Measurements from ENCODE around the gene PRDM16.

The PRDM16 gene

DNA sequence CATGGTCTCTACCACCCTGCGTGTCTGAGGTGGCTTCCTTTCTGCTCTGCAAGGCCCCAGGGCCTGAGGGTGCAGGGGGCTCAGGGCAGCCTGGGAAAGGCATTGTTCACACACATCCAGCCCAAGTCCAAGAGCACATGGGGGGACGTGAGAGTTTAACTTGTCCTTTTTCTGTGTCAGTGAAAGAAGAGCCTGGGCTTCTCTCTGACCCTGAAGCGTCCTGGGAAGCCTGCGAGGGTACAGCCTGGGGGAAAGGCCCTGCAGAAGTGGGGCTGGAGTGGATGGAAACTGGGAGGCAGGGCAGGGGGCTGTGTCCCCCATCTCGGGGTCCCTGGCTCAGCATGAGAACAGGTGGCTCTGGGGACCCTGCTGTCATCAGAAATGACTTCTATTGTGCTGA, 181.6 kb downstream of the PRDM16 start:
- no peak for DNase-seq

GRCh38 chr1:3251099-3251806, 182.2 kb downstream of the PRDM16 start:
- no peak for DNase-seq

- no peak for DNase-seq
These were observed 182.9 kb downstream of the PRDM16 start for GRCh38 chr1:3251807-3252428.

- DNase-seq: no peak
These were observed 186.7 kb downstream of the PRDM16 start for GRCh38 chr1:3255680-3256079.

DNA sequence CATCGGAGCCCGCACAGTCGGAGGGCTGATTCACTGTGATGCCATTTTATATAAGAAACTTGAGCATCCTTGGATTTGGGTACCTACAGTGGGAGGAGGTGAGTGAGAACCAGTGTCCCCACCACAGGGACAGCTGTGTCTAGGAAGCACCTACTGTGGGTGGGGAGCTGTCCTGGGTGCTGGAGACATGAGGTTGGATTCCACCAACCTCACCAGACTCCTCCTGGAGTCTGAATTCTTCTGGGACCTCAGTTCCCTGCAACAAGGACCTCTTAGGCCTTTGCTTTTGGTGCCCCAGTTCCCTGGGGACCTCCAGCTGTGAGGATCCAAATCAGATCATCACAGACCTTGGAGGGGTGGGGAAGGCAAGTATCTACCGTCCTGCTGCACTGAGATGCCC, 188.8 kb downstream of the PRDM16 start:
- no peak for DNase-seq

GRCh38 chr1:3258386-3259003, 189.5 kb downstream of the PRDM16 start:
- no peak for DNase-seq

GRCh38 chr1:3259020-3259419, 190.0 kb downstream of the PRDM16 start:
- DNase-seq: no peak

- no peak for DNase-seq
These were observed 192.3 kb downstream of the PRDM16 start for GRCh38 chr1:3261007-3261968.

DNA sequence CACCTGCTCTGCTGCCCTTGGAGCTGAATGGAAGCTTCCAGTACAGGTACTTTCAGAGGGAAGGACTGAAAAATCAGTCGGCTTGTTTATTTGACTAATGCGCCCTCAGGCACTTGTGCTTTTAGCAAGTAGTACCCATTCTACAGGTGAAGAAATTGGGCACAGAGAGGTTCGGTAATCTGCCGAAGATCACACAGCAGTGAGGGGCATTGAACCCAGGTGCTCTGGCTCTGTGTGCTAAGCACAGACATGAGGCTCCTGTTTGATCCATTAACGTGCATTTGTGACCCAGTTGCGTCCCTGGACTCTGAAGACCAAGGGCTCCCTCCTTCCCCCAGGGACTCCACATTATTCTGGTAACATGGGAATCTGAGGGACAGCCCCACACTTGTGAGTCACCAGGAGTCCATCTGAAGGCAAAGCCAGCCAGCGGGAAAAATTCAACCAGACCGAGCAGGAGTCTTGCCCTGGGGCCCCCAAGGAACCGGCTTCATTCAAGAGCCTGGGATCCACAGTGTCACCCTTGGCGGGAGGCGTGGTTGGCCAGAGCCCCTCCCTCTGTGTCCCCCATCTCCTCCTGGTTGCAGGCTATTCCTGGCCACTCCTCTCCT, 193.1 kb downstream of the PRDM16 start:
- no peak for DNase-seq

GRCh38 chr1:3262681-3263286, 193.8 kb downstream of the PRDM16 start:
- DNase-seq: no peak

DNA sequence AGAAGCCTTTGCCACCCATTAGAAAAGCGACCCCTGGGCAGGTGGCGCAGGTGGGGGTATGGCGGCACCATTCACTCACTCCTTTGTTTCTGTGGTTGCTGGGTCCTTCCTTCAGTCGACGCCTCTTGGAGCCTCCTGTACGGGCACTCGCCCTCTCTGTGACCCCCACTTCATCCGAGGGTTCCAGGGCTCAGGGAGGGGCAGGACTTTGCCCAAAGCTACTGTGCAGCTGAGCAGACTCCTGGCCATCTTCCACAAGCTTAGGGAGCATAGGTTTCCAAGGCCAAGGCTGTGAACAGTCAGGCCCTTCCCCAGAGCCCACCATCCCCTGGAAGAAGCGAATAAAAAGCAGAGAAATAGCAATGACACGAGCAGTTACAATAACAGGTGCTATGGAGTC, 194.8 kb downstream of the PRDM16 start:
- DNase-seq: no peak

- no peak for DNase-seq
These were observed 195.5 kb downstream of the PRDM16 start for GRCh38 chr1:3264456-3264855.

DNA sequence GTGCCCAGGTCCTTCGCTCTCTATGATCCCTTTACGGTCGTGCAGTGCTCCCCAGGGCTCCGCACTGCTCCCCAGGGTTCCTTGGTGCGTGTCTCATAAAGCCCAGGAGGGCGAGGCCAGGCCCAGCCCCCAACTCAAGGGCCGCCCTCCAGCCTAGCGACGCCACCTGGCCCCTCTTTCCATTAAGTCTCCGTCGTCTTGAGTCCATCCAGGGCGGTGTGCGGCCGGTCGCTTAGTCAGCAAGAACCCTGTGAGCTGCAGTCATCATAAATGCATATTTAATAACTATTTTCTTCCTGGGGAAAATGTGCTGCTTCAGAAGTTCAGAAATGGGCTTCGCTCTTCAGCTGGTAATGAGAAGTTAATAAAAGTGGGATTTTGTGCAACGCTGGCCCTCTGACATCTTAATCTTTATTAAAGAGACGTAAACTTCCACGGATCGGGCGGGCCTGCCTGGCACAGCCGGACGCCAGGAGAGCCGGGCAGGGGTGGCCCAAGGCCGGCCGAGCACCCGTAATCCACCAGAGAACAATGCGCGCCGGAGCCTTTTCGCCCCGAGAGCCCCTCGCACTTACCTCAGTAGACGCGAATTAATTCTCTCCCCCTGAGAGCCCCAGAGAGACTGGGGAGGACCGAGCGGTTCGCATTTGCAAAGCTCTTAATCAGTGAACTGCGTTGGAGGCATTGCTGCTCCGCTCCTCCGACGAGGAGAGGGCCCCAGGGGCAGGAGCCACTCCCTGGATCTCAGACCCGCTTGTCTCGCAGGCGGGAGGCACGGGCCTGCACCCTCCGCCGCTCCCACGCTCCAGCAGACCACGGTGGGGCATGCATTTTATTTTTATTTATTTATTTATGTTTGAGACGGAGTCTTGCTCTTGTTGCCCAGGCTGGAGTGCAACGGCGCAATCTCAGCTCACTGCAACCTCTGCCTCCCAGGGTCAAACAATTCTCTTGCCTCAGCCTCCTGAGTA, 197.1 kb downstream of the PRDM16 start:
- DNase-seq: no peak

DNA sequence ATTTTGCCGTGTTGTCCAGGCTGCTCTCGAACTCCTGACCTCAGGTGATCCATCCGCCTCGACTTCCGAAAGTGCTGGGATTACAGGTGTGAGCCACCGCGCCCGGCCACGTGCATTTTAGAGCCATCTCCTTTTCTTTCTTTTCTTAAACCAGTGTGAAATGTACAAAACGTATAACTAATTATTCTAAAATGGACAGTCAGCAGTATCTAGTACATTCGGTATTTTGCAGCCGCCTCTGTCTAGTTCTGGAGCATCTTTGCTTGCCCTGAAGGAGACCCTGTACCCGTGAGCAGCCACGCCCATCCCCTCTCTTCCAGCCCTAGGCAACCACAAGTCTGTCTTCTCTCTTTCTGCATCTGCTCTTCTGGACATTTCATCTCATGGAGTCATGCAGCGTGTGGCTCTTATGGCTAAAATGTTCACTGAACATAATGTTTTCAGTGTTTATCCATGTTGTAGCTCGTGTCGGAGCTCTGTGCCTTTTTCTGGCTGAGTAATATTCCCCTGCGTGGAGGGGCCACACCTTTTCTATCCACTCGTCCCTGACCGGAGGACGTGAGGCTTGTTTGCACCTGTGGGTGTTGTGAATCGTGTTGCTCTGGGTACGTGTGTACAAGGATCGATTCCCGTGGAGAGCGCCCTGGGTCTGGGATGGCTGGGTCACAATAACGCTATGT, 198.0 kb downstream of the PRDM16 start:
- no peak for DNase-seq

- DNase-seq: no peak
These were observed 198.7 kb downstream of the PRDM16 start for GRCh38 chr1:3267550-3268270.

GRCh38 chr1:3268281-3268680, 199.3 kb downstream of the PRDM16 start:
- DNase-seq: no peak

GRCh38 chr1:3270403-3271245, 201.6 kb downstream of the PRDM16 start:
- DNase-seq: no peak

DNA sequence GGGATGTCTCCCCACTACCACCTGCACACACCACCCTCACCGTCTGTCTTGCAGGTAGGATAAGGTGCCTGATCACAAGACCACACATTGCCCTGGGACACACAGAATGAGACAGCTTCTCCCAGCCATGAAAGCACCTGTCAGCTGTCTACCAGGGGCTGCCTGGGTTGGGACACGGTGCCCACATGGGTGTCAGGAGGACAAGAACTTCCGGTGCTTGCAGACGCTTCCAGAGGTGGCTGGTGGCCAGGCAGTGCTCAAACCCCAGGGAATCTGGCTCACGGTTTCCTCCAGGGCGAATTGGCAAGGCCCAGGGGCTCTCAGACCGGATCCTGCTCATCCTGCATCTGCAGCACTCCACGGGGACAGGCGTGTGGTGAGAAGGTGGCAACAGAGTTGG, 202.9 kb downstream of the PRDM16 start:
- DNase-seq: peak; percentile 56

All from DMS79 treated with DMSO at 0.1 percent for 48 hours (cell line).